Activated CD4-positive, alpha-beta T cell treated with anti-CD3 and anti-CD28 coated beads, Interleukin-2, amount 10 ng/mL, durations not matched to agents 7 days and 5 days (primary cell): ENCODE measurements around the gene FAM120B. TPM values are rescaled to one million over a fixed set of nuclear protein-coding genes. Genes with fewer than 3 reads are reported as not detected.
"Not testable (repeated sequence)": the region's sequence is repeated elsewhere in the genome, so short reads cannot be mapped to it uniquely, and the experiment has no call there.

ENCODE experiments used
- CTCF ChIA-PET: fragments of 350-600 bp; sonication (Branson Sonifier 250); formaldehyde crosslinking; loops from one replicate; lab custom pipeline; 2021; ENCODE audit warnings: antibody characterized with exemption; lab: Charles Lee
- POLR2A ChIA-PET: fragments of 350-600 bp; sonication (Branson Sonifier 250); formaldehyde crosslinking; loops from one replicate; lab custom pipeline; 2021; ENCODE audit warnings: antibody characterized with exemption; lab: Charles Lee
- DNase-seq: peaks from one replicate; pipeline ENCODE4 v3.0.0-alpha.2; 2020
- H3K27ac Mint-ChIP-seq: one replicate; pipeline ENCODE4 v1.8.0; 2021; ENCODE audit warnings: mild to moderate bottlenecking, moderate library complexity, mixed read lengths
- H3K27me3 Mint-ChIP-seq: one replicate; pipeline ENCODE4 v1.8.0; 2021; ENCODE audit warnings: mixed read lengths
- H3K36me3 Mint-ChIP-seq: one replicate; pipeline ENCODE4 v1.8.0; 2021; ENCODE audit warnings: low read depth, mixed read lengths
- H3K4me1 Mint-ChIP-seq: one replicate; pipeline ENCODE4 v1.8.0; 2021; ENCODE audit warnings: mixed read lengths
- H3K4me3 Mint-ChIP-seq: one replicate; pipeline ENCODE4 v1.8.0; 2021; ENCODE audit warnings: mild to moderate bottlenecking, moderate library complexity, mixed read lengths
- H3K9me3 Mint-ChIP-seq: one replicate; pipeline ENCODE4 v1.8.0; 2021; ENCODE audit warnings: mixed read lengths
- total RNA-seq, 2 experiments: library from RNA; stranded (reverse); gene quantifications; one replicate each; pipeline ENCODE4 v1.2.3, GENCODE V29; 2021

Gene FAM120B
- total RNA-seq, 2 experiments from 2014 or later, result 29.8 to 33.0 TPM

- DNase-seq, POLR2A ChIA-PET, H3K9me3 Mint-ChIP-seq, CTCF ChIA-PET, H3K27me3 Mint-ChIP-seq, H3K4me3 Mint-ChIP-seq, H3K27ac Mint-ChIP-seq: not testable (repeated sequence)
- H3K36me3 Mint-ChIP-seq, result peaks cover 58% of the 10 kb centered on the region
- peaks cover 18% of the 10 kb centered on the region for H3K4me1 Mint-ChIP-seq
These were observed 28.6 kb downstream of the FAM120B start for GRCh38 chr6:170335199-170335598.

- Mint-ChIP-seq H3K4me1 (peaks cover 46% of the 10 kb centered on the region), H3K27ac (peak overlapping the region; percentile 79), H3K27me3 (no peaks in the 10 kb centered on the region), H3K36me3 (peaks cover 52% of the 10 kb centered on the region), H3K4me3 (no peak overlapping the region), H3K9me3 (peaks cover 4% of the 10 kb centered on the region)
- peak; percentile 18 for DNase-seq
- ChIA-PET CTCF (interaction anchor here (0.6 kb wide), 3 partner anchors 208 to 1427 kb away, joined by 3 to 5 read pairs (median 3); no protein-coding TSS in a partner anchor), POLR2A (no interaction called here)
These were observed 38.3 kb downstream of the FAM120B start for GRCh38 chr6:170344631-170345576.

- peaks cover 44% of the 10 kb centered on the region for H3K4me1 Mint-ChIP-seq
- no peaks in the 10 kb centered on the region for H3K27me3 Mint-ChIP-seq
- CTCF ChIA-PET, result interaction anchor here (0.6 kb wide), 3 partner anchors 207 to 1428 kb away, joined by 3 to 5 read pairs (median 3); no protein-coding TSS in a partner anchor
- POLR2A ChIA-PET, result no interaction called here
- H3K36me3 Mint-ChIP-seq, result peaks cover 53% of the 10 kb centered on the region
- peak; percentile 55 for DNase-seq
- peak overlapping the region; percentile 79 for H3K27ac Mint-ChIP-seq
- H3K9me3 Mint-ChIP-seq, result peaks cover 5% of the 10 kb centered on the region
- peak overlapping the region; percentile 12 for H3K4me3 Mint-ChIP-seq
These were observed 39.1 kb downstream of the FAM120B start for GRCh38 chr6:170345662-170346061.

GRCh38 chr6:170346649-170347048, 40.1 kb downstream of the FAM120B start:
- H3K27ac Mint-ChIP-seq, result peak overlapping the region; percentile 76
- H3K27me3 Mint-ChIP-seq, result no peaks in the 10 kb centered on the region
- H3K4me3 Mint-ChIP-seq, result peak overlapping the region; percentile 14
- no peak for DNase-seq
- ChIA-PET CTCF (no interaction called here), POLR2A (no interaction called here)
- H3K9me3 Mint-ChIP-seq, result peaks cover 14% of the 10 kb centered on the region
- peaks cover 44% of the 10 kb centered on the region for H3K4me1 Mint-ChIP-seq
- peaks cover 59% of the 10 kb centered on the region for H3K36me3 Mint-ChIP-seq

- Mint-ChIP-seq H3K27ac (peak overlapping the region; percentile 76), H3K4me1 (peaks cover 40% of the 10 kb centered on the region), H3K9me3 (peaks cover 18% of the 10 kb centered on the region), H3K4me3 (peak overlapping the region; percentile 14), H3K36me3 (peaks cover 60% of the 10 kb centered on the region), H3K27me3 (no peaks in the 10 kb centered on the region)
- no peak for DNase-seq
- ChIA-PET CTCF (no interaction called here), POLR2A (no interaction called here)
These were observed 40.5 kb downstream of the FAM120B start for GRCh38 chr6:170347091-170347490.

GRCh38 chr6:170347975-170348374, 41.4 kb downstream of the FAM120B start:
- Mint-ChIP-seq H3K9me3 (peaks cover 26% of the 10 kb centered on the region), H3K36me3 (peaks cover 67% of the 10 kb centered on the region), H3K27me3 (no peaks in the 10 kb centered on the region), H3K4me1 (peaks cover 37% of the 10 kb centered on the region), H3K4me3 (no peak overlapping the region), H3K27ac (no peak overlapping the region)
- no peak for DNase-seq
- CTCF ChIA-PET, result no interaction called here
- POLR2A ChIA-PET, result no interaction called here

GRCh38 chr6:170351456-170351855, 44.9 kb downstream of the FAM120B start:
- Mint-ChIP-seq H3K4me1 (peaks cover 14% of the 10 kb centered on the region), H3K9me3 (peaks cover 37% of the 10 kb centered on the region), H3K36me3 (peaks cover 61% of the 10 kb centered on the region)
- DNase-seq, H3K27ac Mint-ChIP-seq, POLR2A ChIA-PET, H3K4me3 Mint-ChIP-seq, H3K27me3 Mint-ChIP-seq, CTCF ChIA-PET: not testable (repeated sequence)

- CTCF ChIA-PET, result interaction anchor here (0.9 kb wide), 1 partner anchor 33 kb away, joined by 3 read pairs; no protein-coding TSS in a partner anchor
- DNase-seq, H3K27ac Mint-ChIP-seq, H3K4me3 Mint-ChIP-seq, H3K4me1 Mint-ChIP-seq, H3K27me3 Mint-ChIP-seq, POLR2A ChIA-PET: not testable (repeated sequence)
- Mint-ChIP-seq H3K36me3 (peaks cover 51% of the 10 kb centered on the region), H3K9me3 (peaks cover 33% of the 10 kb centered on the region)
These were observed 48.6 kb downstream of the FAM120B start for GRCh38 chr6:170355190-170355589.

GRCh38 chr6:170355661-170356060, 49.1 kb downstream of the FAM120B start:
- Mint-ChIP-seq H3K27ac (no peak overlapping the region), H3K27me3 (no peaks in the 10 kb centered on the region), H3K4me3 (no peak overlapping the region), H3K4me1 (no peaks in the 10 kb centered on the region), H3K9me3 (peaks cover 31% of the 10 kb centered on the region), H3K36me3 (peaks cover 49% of the 10 kb centered on the region)
- no peak for DNase-seq
- POLR2A ChIA-PET, result no interaction called here
- CTCF ChIA-PET, result interaction anchor here (0.9 kb wide), 1 partner anchor 32 kb away, joined by 3 read pairs; no protein-coding TSS in a partner anchor

GRCh38 chr6:170357812-170358211, 51.3 kb downstream of the FAM120B start:
- CTCF ChIA-PET, result interaction anchor here (1.4 kb wide), 1 partner anchor 9 kb away, joined by 3 read pairs; no protein-coding TSS in a partner anchor

GRCh38 chr6:170358496-170358895, 51.9 kb downstream of the FAM120B start:
- Mint-ChIP-seq H3K9me3 (peaks cover 6% of the 10 kb centered on the region), H3K36me3 (peaks cover 24% of the 10 kb centered on the region), H3K27ac (peak overlapping the region; percentile 76), H3K27me3 (no peaks in the 10 kb centered on the region), H3K4me3 (no peak overlapping the region), H3K4me1 (no peaks in the 10 kb centered on the region)
- POLR2A ChIA-PET, result no interaction called here
- DNase-seq, result no peak
- CTCF ChIA-PET, result interaction anchor here (0.6 to 1.4 kb wide), 3 partner anchors 9 to 555 kb away, joined by 3 read pairs; no protein-coding TSS in a partner anchor

More at GRCh38 chr6:170357812-170358211, 51.3 kb downstream of the FAM120B start:
- Mint-ChIP-seq H3K4me1 (no peaks in the 10 kb centered on the region), H3K9me3 (peaks cover 13% of the 10 kb centered on the region), H3K27me3 (no peaks in the 10 kb centered on the region), H3K27ac (no peak overlapping the region), H3K36me3 (peaks cover 27% of the 10 kb centered on the region), H3K4me3 (no peak overlapping the region)
- POLR2A ChIA-PET, result no interaction called here
- DNase-seq, result no peak

- POLR2A ChIA-PET, result no interaction called here
These were observed 53.9 kb downstream of the FAM120B start for GRCh38 chr6:170360476-170360875.

GRCh38 chr6:170361335-170361734, 54.8 kb downstream of the FAM120B start:
- no peaks in the 10 kb centered on the region for H3K4me1 Mint-ChIP-seq
- no peak overlapping the region for H3K27ac Mint-ChIP-seq
- DNase-seq, result no peak
- POLR2A ChIA-PET, result no interaction called here
- H3K36me3 Mint-ChIP-seq, result peaks cover 30% of the 10 kb centered on the region
- H3K27me3 Mint-ChIP-seq, result no peaks in the 10 kb centered on the region
- no peak overlapping the region for H3K4me3 Mint-ChIP-seq
- CTCF ChIA-PET, result no interaction called here
- no peaks in the 10 kb centered on the region for H3K9me3 Mint-ChIP-seq

More at GRCh38 chr6:170360476-170360875, 53.9 kb downstream of the FAM120B start:
- H3K4me1 Mint-ChIP-seq, result no peaks in the 10 kb centered on the region
- H3K27ac Mint-ChIP-seq, result no peak overlapping the region
- CTCF ChIA-PET, result no interaction called here
- DNase-seq, result no peak
- H3K27me3 Mint-ChIP-seq, result no peaks in the 10 kb centered on the region
- no peaks in the 10 kb centered on the region for H3K9me3 Mint-ChIP-seq
- H3K36me3 Mint-ChIP-seq, result peaks cover 26% of the 10 kb centered on the region
- no peak overlapping the region for H3K4me3 Mint-ChIP-seq
